K562 (cell line): ENCODE data around the gene WNT7A.

Experiments
- ARNT ChIP-seq, 2 experiments: fragments of 450-650 bp; IDR thresholded peaks; 2 replicates each; pipeline ENCODE4 v1.6.1; 2016; ENCODE audit warnings: mild to moderate bottlenecking in 1 of 2
- NUFIP1 ChIP-seq: fragments of 450-650 bp; IDR thresholded peaks from 2 replicates; pipeline ENCODE4 v1.6.1; 2018; ENCODE audit not compliant: partially characterized antibody

DNA sequence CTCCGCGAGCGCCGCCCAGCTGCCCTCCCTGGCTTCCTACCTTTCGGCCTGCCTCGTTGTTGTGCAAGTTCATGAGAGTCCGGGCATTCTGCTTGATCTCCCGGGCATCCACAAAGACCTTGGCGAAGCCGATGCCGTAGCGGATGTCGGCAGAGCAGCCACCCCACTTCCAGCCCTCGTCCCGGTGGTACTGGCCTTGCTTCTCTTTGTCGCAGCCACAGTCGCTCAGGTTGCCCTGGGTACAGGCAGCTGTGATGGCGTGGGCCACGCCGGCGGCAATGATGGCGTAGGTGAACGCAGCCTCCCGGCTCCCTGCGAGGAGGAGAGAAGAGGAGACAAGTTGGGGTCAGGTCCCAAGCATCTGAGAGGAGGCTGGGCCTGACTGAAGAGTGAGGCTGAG is 25.4 kb downstream of the WNT7A start:
- TF ChIP-seq NUFIP1 (no peak), ARNT (IDR thresholded peaks at IDR 0.05) (no peak)
